K562 (cell line): ENCODE data around the gene CEACAM18. TPM values are rescaled to one million over a fixed set of nuclear protein-coding genes. Genes with fewer than 3 reads are reported as not detected.

Experiments used
- ATAC-seq: fragments of 200-7000 bp; cut with Tn5 transposase; 3 replicates; pipeline ENCODE4 v1.9.1; 2020; ENCODE audit warnings: moderate library complexity
- BruUV-seq: library from RNA; stranded (reverse); fragments of 400-500 nt; replicated peaks from 2 replicates; lab custom pipeline; 2021; lab: Mats Ljungman, UMichigan
- CTCF ChIA-PET: fragments of 300-600 bp; formaldehyde crosslinking; extraction: SDS; loops from one replicate; lab custom pipeline; 2021; ENCODE audit warnings: low intra/inter-chr PET ratio; lab: Yijun Ruan, JAX
- POLR2A ChIA-PET: fragments of 300-600, 350-650 bp; sonication (Branson Sonifier 250); formaldehyde crosslinking; extraction: SDS; loops from one replicate; lab custom pipeline; 2021; ENCODE audit warnings: antibody characterized with exemption, inconsistent platforms; lab: Yijun Ruan, JAX
- DNase-seq, 4 experiments: peaks; one replicate each; pipeline versions ENCODE4 v3.0.0 to v3.0.0-alpha.2; 2011 to 2018; ENCODE audit warnings: low spot score in 3 of 4, mixed read lengths in 3 of 4; ENCODE audit errors: extremely low read depth in 1 of 4
- FAIRE-seq: peaks from 2 replicates; lab custom pipeline; 2011; peaks lifted over from hg19 to GRCh38; lab: Jason Lieb, UNC
- H2AFZ ChIP-seq: 2 replicates; pipeline ENCODE4 v1.6.0; 2011; ENCODE audit warnings: low read depth, low read length, control low read depth, inconsistent platforms
- H3K27ac ChIP-seq: fragments of 200-600 bp; 3 replicates; pipeline ENCODE4 v1.8.0; 2011; ENCODE audit warnings: low read depth, mild to moderate bottlenecking, control low read depth, inconsistent platforms, low read length, moderate library complexity, mixed read lengths; ENCODE audit errors: extremely low read depth
- H3K27me3 ChIP-seq, 2 experiments: fragments of 300-600 bp in 1 of 2; 2 replicates in 1 of 2; 3 replicates in 1 of 2; pipeline versions ENCODE4 v1.6.0 to v1.8.0; 2011; ENCODE audit warnings: inconsistent platforms in 2 of 2, low read length in 2 of 2, mild to moderate bottlenecking in 1 of 2, mixed read lengths in 1 of 2, moderate library complexity in 1 of 2; ENCODE audit not compliant: control insufficient read depth in 2 of 2, insufficient read depth in 2 of 2
- H3K36me3 ChIP-seq: fragments of 300-600 bp; 3 replicates; pipeline ENCODE4 v1.8.0; 2011; ENCODE audit warnings: mild to moderate bottlenecking, low read length, inconsistent platforms; ENCODE audit not compliant: control insufficient read depth, insufficient read depth
- H3K4me1 ChIP-seq, 2 experiments: fragments of 200-600 bp in 1 of 2; replicated peaks in 1 of 2; 2 replicates in 1 of 2; 3 replicates in 1 of 2; pipeline versions ENCODE4 v1.5.1 to v1.8.0; 2011; ENCODE audit warnings: inconsistent platforms in 2 of 2, low read length in 2 of 2, mild to moderate bottlenecking in 1 of 2, mixed read lengths in 1 of 2, moderate library complexity in 1 of 2; ENCODE audit not compliant: control insufficient read depth in 2 of 2, insufficient read depth in 2 of 2
- H3K4me2 ChIP-seq: 2 replicates; pipeline ENCODE4 v1.6.1; 2011; ENCODE audit warnings: low read length, control low read depth, inconsistent platforms, mixed read lengths; ENCODE audit not compliant: insufficient read depth
- H3K4me3 ChIP-seq: fragments of 200-600 bp; sonication (generic), shearing (Covaris generic); 2 replicates; pipeline ENCODE4 v1.5.1; 2016; ENCODE audit warnings: control low read depth, inconsistent platforms
- H3K79me2 ChIP-seq: fragments of 200-600 bp; 3 replicates; pipeline ENCODE4 v1.8.0; 2011; ENCODE audit warnings: low read length, inconsistent platforms; ENCODE audit not compliant: control insufficient read depth, insufficient read depth
- H3K9ac ChIP-seq, 2 experiments: 2 replicates each; pipeline versions ENCODE4 v1.6.0 to v1.6.1; 2011; ENCODE audit warnings: low read depth in 2 of 2, low read length in 2 of 2, control low read depth in 1 of 2, inconsistent platforms in 1 of 2, mild to moderate bottlenecking in 1 of 2, mixed read lengths in 1 of 2; ENCODE audit not compliant: insufficient read depth in 1 of 2
- H3K9me1 ChIP-seq: one replicate; pipeline ENCODE4 v1.6.0; 2011; ENCODE audit warnings: inconsistent platforms, mild to moderate bottlenecking, low read length, moderate library complexity; ENCODE audit not compliant: control insufficient read depth, insufficient read depth
- H3K9me3 ChIP-seq: replicated peaks from 2 replicates; pipeline ENCODE4 v1.5.1; 2011; ENCODE audit warnings: low read depth, low read length, inconsistent platforms; ENCODE audit not compliant: control insufficient read depth, insufficient read depth
- H4K20me1 ChIP-seq: replicated peaks from 2 replicates; pipeline ENCODE4 v1.6.1; 2011; ENCODE audit warnings: low read length, inconsistent platforms, mixed read lengths; ENCODE audit not compliant: control insufficient read depth, insufficient read depth
- C11orf30 ChIP-seq: fragments of 450-650 bp; IDR thresholded peaks from 2 replicates; pipeline ENCODE4 v1.6.1; 2016; ENCODE audit warnings: low read depth, mild to moderate bottlenecking
- CREM ChIP-seq: IDR thresholded peaks from 2 replicates; pipeline ENCODE4 v1.6.1; 2014; ENCODE audit warnings: antibody characterized with exemption, low read depth
- ETV6 ChIP-seq, 3 experiments: fragments of 150-350 bp in 1 of 3; sonication (generic) in 1 of 3; formaldehyde crosslinking in 1 of 3; IDR thresholded peaks; 2 replicates each; pipeline versions ENCODE4 v1.6.1 to v1.8.0; 2014 to 2022; ENCODE audit warnings: borderline replicate concordance in 2 of 3, low read depth in 2 of 3, antibody characterized with exemption in 1 of 3, low read length in 1 of 3, mild to moderate bottlenecking in 1 of 3, missing genetic modification reagents in 1 of 3
- HINFP ChIP-seq: fragments of 450-650 bp; conservative IDR thresholded peaks from 2 replicates; pipeline ENCODE4 v1.6.1; 2016; ENCODE audit warnings: missing genetic modification characterization, low read depth, mild to moderate bottlenecking, control low read depth, missing compliant biosample characterization
- NFYB ChIP-seq: IDR thresholded peaks from 2 replicates; pipeline ENCODE4 v1.6.1; 2011; ENCODE audit warnings: mild to moderate bottlenecking, moderate library complexity; ENCODE audit not compliant: insufficient read length; ENCODE audit errors: extremely low read depth
- POLR3A ChIP-seq: IDR thresholded peaks from 2 replicates; pipeline ENCODE4 v1.6.1; 2011; ENCODE audit warnings: borderline replicate concordance, mild to moderate bottlenecking, moderate library complexity; ENCODE audit not compliant: insufficient read length, insufficient read depth; ENCODE audit errors: extremely low read depth
- SMARCE1 ChIP-seq: fragments of 450-650 bp; IDR thresholded peaks from 2 replicates; pipeline ENCODE4 v1.7.1; 2016; ENCODE audit warnings: mild to moderate bottlenecking
- SMC3 ChIP-seq: conservative IDR thresholded peaks from 2 replicates; pipeline ENCODE4 v1.6.1; 2011; ENCODE audit warnings: low read depth, low read length, improper control_type of control experiment; ENCODE audit not compliant: insufficient read depth
- SREBF2 ChIP-seq: sonication (generic); formaldehyde crosslinking; IDR thresholded peaks from 2 replicates; pipeline ENCODE4 v1.4.0; 2020; ENCODE audit warnings: mild to moderate bottlenecking, missing genetic modification reagents
- STAT5B ChIP-seq: fragments of 250-450 bp; sonication (Bioruptor Pico); IDR thresholded peaks from 2 replicates; pipeline ENCODE4 v1.8.0; 2021; ENCODE audit warnings: mild to moderate bottlenecking, inconsistent platforms
- TEAD2 ChIP-seq: fragments of 450-650 bp; IDR thresholded peaks from 2 replicates; pipeline ENCODE4 v1.6.1; 2016; ENCODE audit warnings: missing genetic modification characterization, control low read depth, missing compliant biosample characterization
- ZFX ChIP-seq: sonication (generic); formaldehyde crosslinking; IDR thresholded peaks from 2 replicates; pipeline ENCODE4 v1.8.0; 2022; ENCODE audit warnings: mild to moderate bottlenecking, missing genetic modification reagents, moderate library complexity
- ZKSCAN1 ChIP-seq: fragments of 150-350 bp; IDR thresholded peaks from 2 replicates; pipeline ENCODE4 v1.6.1; 2016; ENCODE audit warnings: low read depth, low read length
- ZNF184 ChIP-seq: sonication (generic); formaldehyde crosslinking; IDR thresholded peaks from 2 replicates; pipeline ENCODE4 v1.5.0; 2020; ENCODE audit warnings: missing genetic modification reagents
- ZNF217 ChIP-seq: sonication (generic); formaldehyde crosslinking; IDR thresholded peaks from 2 replicates; pipeline ENCODE4 v1.8.0; 2022; ENCODE audit warnings: mild to moderate bottlenecking, missing genetic modification reagents
- WGBS: fragments of 100-300 bp; shearing (Covaris generic); methylation state at CpG from one replicate; pipeline ENCODE4 v1.1.6; 2016; ENCODE audit warnings: low coverage, mixed read lengths; ENCODE audit not compliant: insufficient coverage; ENCODE audit errors: missing lambda C conversion rate; 5-methylcytosine and 5-hydroxymethylcytosine counted together
- in situ Hi-C: fragments of 300-500 bp; cut with MboI; formaldehyde crosslinking; loops from 4 replicates; pipeline ENCODE4 v1.15.0; 2018; ENCODE audit warnings: inconsistent platforms, mixed read lengths
- intact Hi-C: fragments of 100-400 bp; cut with micrococcal nuclease; formaldehyde crosslinking; loops from 2 replicates; pipeline ENCODE4 v1.14.2; 2022
- polyA plus RNA-seq, 8 experiments: library from polyadenylated mRNA; depleted of rRNA in 4 of 8; stranded (reverse) in 5 of 8; unstranded in 3 of 8; fragments of >200 nt; fragmentation: Nextera tagmentation in 2 of 8; fragmentation: Illumina TruSeq in 1 of 8; extraction: Ambion mirVana in 2 of 8; extraction: Trizol in 1 of 8; gene quantifications; 2 replicates each; pipeline versions ENCODE4 v1.2.1 to v1.2.3, GENCODE V29; 2011 to 2014; ENCODE audit warnings: inconsistent platforms in 1 of 8, missing spikeins in 1 of 8
- total RNA-seq, 7 experiments: library from RNA; depleted of rRNA in 6 of 7; stranded (reverse); fragments of >200 nt in 6 of 7; fragmentation: Illumina TruSeq in 2 of 7; extraction: Trizol in 2 of 7; gene quantifications; 2 replicates each; pipeline versions ENCODE4 v1.2.1 to v1.2.3, GENCODE V29; 2011 to 2021; ENCODE audit warnings: low replicate concordance in 1 of 7
- TF ChIP-seq, protein P1 (sequence below): sonication (generic); formaldehyde crosslinking; IDR thresholded peaks from 2 replicates; pipeline ENCODE4 v1.8.1; 2023; ENCODE audit warnings: missing genetic modification reagents, mild to moderate bottlenecking, borderline replicate concordance

CEACAM18 gene
- total and polyA plus RNA-seq, 9 of the 15 experiments (the other 6 are each of a cell fraction or from before 2014, with no cell fraction given), result 0.08 to 0.24 (median 0.15) TPM; not detected in 3

GRCh38 chr19:51501594-51502263, 23.4 kb downstream of the CEACAM18 start, which contains the start of gene SIGLEC12:
Gene SIGLEC12, minus strand, starts transcription at chr19:51501800. Its CDS starts 67 bp downstream, at chr19:51501733.
- H3K27ac ChIP-seq, result peak within 1 kb of the TSS; percentile 17; the same call in 1 of the 3 replicates
- peak within 1 kb of the TSS; percentile 45 for H3K4me2 ChIP-seq
- H2AFZ ChIP-seq, result peak within 1 kb of the TSS; percentile 87
- H3K36me3 ChIP-seq, result no peaks in the 10 kb centered on the region
- no TSS peak for BruUV-seq
- H3K27me3 ChIP-seq, result no peaks in the 10 kb centered on the region
- no peaks in the 10 kb centered on the region for H3K9me1 ChIP-seq
- H4K20me1 ChIP-seq, result no peaks in the 10 kb centered on the region
- in situ Hi-C loops, result no loop called here
- WGBS, result 67% methylated on average over 9 of the region's 12 CpGs
- H3K9me3 ChIP-seq, result no peaks in the 10 kb centered on the region; the same call in 1 of the 2 replicates
- ChIA-PET POLR2A (no interaction called here), CTCF (no interaction called here)
- peak within 1 kb of the TSS in 1 of 2 experiments; percentile 69; a peak in 2 of 4 replicates for H3K9ac ChIP-seq
- FAIRE-seq (no peak), DNase-seq (peak in 1 of 4 experiments; percentile 29), ATAC-seq (no peak)
- no peaks in the 10 kb centered on the region; the same call in 2 of the 3 replicates for H3K79me2 ChIP-seq
- intact Hi-C loops, result no loop called here
- peaks cover 24 to 27% of the 10 kb centered on the region in 2 experiments for H3K4me1 ChIP-seq
- H3K4me3 ChIP-seq, result no peak within 1 kb of the TSS
- 0 out of 2 replicates have a peak, but pooled peaks have one; percentile 10 for TF ChIP-seq CREM
- no peak for TF ChIP-seq SMC3
- TF ChIP-seq ZNF184 (CRISPR knock-in tag), result no peak
- 0 out of 4 replicates have a peak, but pooled peaks of 1 of the 2 experiments have one; percentile 33 for TF ChIP-seq ETV6 (IDR thresholded peaks at IDR 0.05; ENCODE audit: borderline replicate concordance in 1 of 2, low read depth in 2 of 2, low read length in 1 of 2)
- no peak for TF ChIP-seq ETV6 (CRISPR knock-in tag; IDR thresholded peaks at IDR 0.05; ENCODE audit: borderline replicate concordance)
- TF ChIP-seq, protein P1, sequence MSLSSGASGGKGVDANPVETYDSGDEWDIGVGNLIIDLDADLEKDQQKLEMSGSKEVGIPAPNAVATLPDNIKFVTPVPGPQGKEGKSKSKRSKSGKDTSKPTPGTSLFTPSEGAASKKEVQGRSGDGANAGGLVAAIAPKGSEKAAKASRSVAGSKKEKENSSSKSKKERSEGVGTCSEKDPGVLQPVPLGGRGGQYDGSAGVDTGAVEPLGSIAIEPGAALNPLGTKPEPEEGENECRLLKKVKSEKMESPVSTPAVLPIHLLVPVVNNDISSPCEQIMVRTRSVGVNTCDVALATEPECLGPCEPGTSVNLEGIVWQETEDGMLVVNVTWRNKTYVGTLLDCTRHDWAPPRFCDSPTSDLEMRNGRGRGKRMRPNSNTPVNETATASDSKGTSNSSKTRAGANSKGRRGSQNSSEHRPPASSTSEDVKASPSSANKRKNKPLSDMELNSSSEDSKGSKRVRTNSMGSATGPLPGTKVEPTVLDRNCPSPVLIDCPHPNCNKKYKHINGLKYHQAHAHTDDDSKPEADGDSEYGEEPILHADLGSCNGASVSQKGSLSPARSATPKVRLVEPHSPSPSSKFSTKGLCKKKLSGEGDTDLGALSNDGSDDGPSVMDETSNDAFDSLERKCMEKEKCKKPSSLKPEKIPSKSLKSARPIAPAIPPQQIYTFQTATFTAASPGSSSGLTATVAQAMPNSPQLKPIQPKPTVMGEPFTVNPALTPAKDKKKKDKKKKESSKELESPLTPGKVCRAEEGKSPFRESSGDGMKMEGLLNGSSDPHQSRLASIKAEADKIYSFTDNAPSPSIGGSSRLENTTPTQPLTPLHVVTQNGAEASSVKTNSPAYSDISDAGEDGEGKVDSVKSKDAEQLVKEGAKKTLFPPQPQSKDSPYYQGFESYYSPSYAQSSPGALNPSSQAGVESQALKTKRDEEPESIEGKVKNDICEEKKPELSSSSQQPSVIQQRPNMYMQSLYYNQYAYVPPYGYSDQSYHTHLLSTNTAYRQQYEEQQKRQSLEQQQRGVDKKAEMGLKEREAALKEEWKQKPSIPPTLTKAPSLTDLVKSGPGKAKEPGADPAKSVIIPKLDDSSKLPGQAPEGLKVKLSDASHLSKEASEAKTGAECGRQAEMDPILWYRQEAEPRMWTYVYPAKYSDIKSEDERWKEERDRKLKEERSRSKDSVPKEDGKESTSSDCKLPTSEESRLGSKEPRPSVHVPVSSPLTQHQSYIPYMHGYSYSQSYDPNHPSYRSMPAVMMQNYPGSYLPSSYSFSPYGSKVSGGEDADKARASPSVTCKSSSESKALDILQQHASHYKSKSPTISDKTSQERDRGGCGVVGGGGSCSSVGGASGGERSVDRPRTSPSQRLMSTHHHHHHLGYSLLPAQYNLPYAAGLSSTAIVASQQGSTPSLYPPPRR (CRISPR knock-in tag), result no peak
- TF ChIP-seq ZNF217 (CRISPR knock-in tag), result no peak
- no peak for TF ChIP-seq NFYB
- peak; percentile 54; the same call in 1 of the 2 replicates for TF ChIP-seq C11orf30
- no peak for TF ChIP-seq SMARCE1
- TF ChIP-seq TEAD2 (tag), result no peak
- TF ChIP-seq SREBF2 (CRISPR knock-in tag), result no peak
- no peak for TF ChIP-seq ZFX
- no peak for TF ChIP-seq HINFP (tag)
- TF ChIP-seq ZKSCAN1, result no peak
- no peak for TF ChIP-seq STAT5B
- no peak for TF ChIP-seq POLR3A
